Measurements from ENCODE around the gene MSI2.

Gene MSI2

GRCh38 chr17:57603546-57603945 lies 347.2 kb downstream of the MSI2 start:
- peak; percentile 13 for DNase-seq (ENCODE audit: low read depth)
- no peak for TF ChIP-seq CTCF (IDR thresholded peaks at IDR 0.05; ENCODE audit: insufficient read depth, low read depth, low read length, missing control alignments)
- no peak overlapping the region for H3K4me3 ChIP-seq (ENCODE audit: low read depth, low read length)

GRCh38 chr17:57603978-57604377 lies 347.7 kb downstream of the MSI2 start:
- no peak overlapping the region for H3K4me3 ChIP-seq (ENCODE audit: low read depth, low read length)
- no peak for TF ChIP-seq CTCF (IDR thresholded peaks at IDR 0.05; ENCODE audit: insufficient read depth, low read depth, low read length, missing control alignments)
- DNase-seq (ENCODE audit: low read depth): peak; percentile 81

- no peak overlapping the region for H3K4me3 ChIP-seq (ENCODE audit: low read depth, low read length)
- DNase-seq (ENCODE audit: low read depth): peak; percentile 78
- no peak for TF ChIP-seq CTCF (IDR thresholded peaks at IDR 0.05; ENCODE audit: insufficient read depth, low read depth, low read length, missing control alignments)
Measured at GRCh38 chr17:57604771-57605674, 348.7 kb downstream of the MSI2 start.

- no peak for DNase-seq (ENCODE audit: low read depth)
- H3K4me3 ChIP-seq (ENCODE audit: low read depth, low read length): no peak overlapping the region
- no peak for TF ChIP-seq CTCF (IDR thresholded peaks at IDR 0.05; ENCODE audit: insufficient read depth, low read depth, low read length, missing control alignments)
Measured at GRCh38 chr17:57605675-57606105, 349.4 kb downstream of the MSI2 start.

- no peak for TF ChIP-seq CTCF (IDR thresholded peaks at IDR 0.05; ENCODE audit: insufficient read depth, low read depth, low read length, missing control alignments)
- DNase-seq (ENCODE audit: low read depth): no peak
- no peak overlapping the region for H3K4me3 ChIP-seq (ENCODE audit: low read depth, low read length)
Measured at GRCh38 chr17:57606111-57606875, 350.0 kb downstream of the MSI2 start.

GRCh38 chr17:57607553-57608120 lies 351.3 kb downstream of the MSI2 start:
- no peak for DNase-seq (ENCODE audit: low read depth)
- H3K4me3 ChIP-seq (ENCODE audit: low read depth, low read length): no peak overlapping the region

More at GRCh38 chr17:57607553-57608120, 351.3 kb downstream of the MSI2 start:
- no peak for TF ChIP-seq CTCF (IDR thresholded peaks at IDR 0.05; ENCODE audit: insufficient read depth, low read depth, low read length, missing control alignments)
